Endothelial cell of umbilical vein (primary cell): Measurements from ENCODE around the gene UBXN2A. TPM values are rescaled to one million over a fixed set of nuclear protein-coding genes. Genes with fewer than 3 reads are reported as not detected.

Experiments
- BruUV-seq: library from RNA; stranded (reverse); fragments of 400-500 nt; replicated peaks from 2 replicates; lab custom pipeline; 2021; lab: Mats Ljungman, UMichigan
- CTCF ChIA-PET: fragments of 300-600, 350-600 bp; sonication (Branson Sonifier 250); formaldehyde crosslinking; loops from one replicate; lab custom pipeline; 2021; ENCODE audit warnings: antibody characterized with exemption, inconsistent platforms; lab: Charles Lee
- POLR2A ChIA-PET: fragments of 300-600, 350-600 bp; sonication (Branson Sonifier 250); formaldehyde crosslinking; loops from one replicate; lab custom pipeline; 2021; ENCODE audit warnings: antibody characterized with exemption, inconsistent platforms; lab: Charles Lee
- DNase-seq: peaks from one replicate; pipeline ENCODE4 v3.0.0-alpha.2; 2011; ENCODE audit warnings: low read depth, low spot score
- FAIRE-seq: peaks from 2 replicates; lab custom pipeline; 2011; peaks lifted over from hg19 to GRCh38; lab: Jason Lieb, UNC
- H2AFZ ChIP-seq: 2 replicates; pipeline ENCODE4 v1.6.0; 2012; ENCODE audit warnings: low read depth, low read length, control low read depth, inconsistent platforms
- H3K27ac ChIP-seq: 2 replicates; pipeline ENCODE4 v1.5.1; 2011; ENCODE audit warnings: low read depth, mild to moderate bottlenecking, control low read depth, low read length, moderate library complexity; ENCODE audit not compliant: insufficient read depth
- H3K27me3 ChIP-seq, 2 experiments: 2 replicates each; pipeline versions ENCODE4 v1.6.0 to v1.6.1; 2011; ENCODE audit warnings: low read length in 2 of 2, mixed read lengths in 1 of 2; ENCODE audit not compliant: control insufficient read depth in 2 of 2, insufficient read depth in 2 of 2
- H3K36me3 ChIP-seq, 2 experiments: 2 replicates in 1 of 2; 3 replicates in 1 of 2; pipeline ENCODE4 v1.5.1; 2011; ENCODE audit warnings: low read length in 2 of 2, mild to moderate bottlenecking in 1 of 2, moderate library complexity in 1 of 2; ENCODE audit not compliant: control insufficient read depth in 2 of 2, insufficient read depth in 2 of 2; ENCODE audit errors: extremely low read depth in 1 of 2
- H3K4me1 ChIP-seq: 3 replicates; pipeline ENCODE4 v1.5.1; 2011; ENCODE audit warnings: mild to moderate bottlenecking, low read length; ENCODE audit not compliant: control insufficient read depth, insufficient read depth; ENCODE audit errors: extremely low read depth
- H3K4me2 ChIP-seq: 2 replicates; pipeline ENCODE4 v1.6.1; 2011; ENCODE audit warnings: low read length, control low read depth, mixed read lengths; ENCODE audit not compliant: insufficient read depth
- H3K4me3 ChIP-seq, 3 experiments: fragments of 200-600 bp in 1 of 3; sonication (generic), shearing (Covaris generic) in 1 of 3; replicated peaks in 1 of 3; 2 replicates each; pipeline ENCODE4 v1.5.1; 2011 to 2016; ENCODE audit warnings: control low read depth in 3 of 3, low read length in 3 of 3, mild to moderate bottlenecking in 2 of 3, inconsistent platforms in 1 of 3, low read depth in 1 of 3, moderate library complexity in 1 of 3; ENCODE audit not compliant: insufficient read depth in 1 of 3
- H3K79me2 ChIP-seq: 2 replicates; pipeline ENCODE4 v1.6.0; 2012; ENCODE audit warnings: low read length, inconsistent platforms; ENCODE audit not compliant: control insufficient read depth, insufficient read depth
- H3K9ac ChIP-seq: replicated peaks from 2 replicates; pipeline ENCODE3; 2011; ENCODE audit warnings: low read length, control low read depth; ENCODE audit not compliant: insufficient read depth; ENCODE audit errors: extremely low read depth
- H3K9me1 ChIP-seq: replicated peaks from 3 replicates; pipeline ENCODE4 v1.6.0; 2011; ENCODE audit warnings: mild to moderate bottlenecking, low read length; ENCODE audit not compliant: control insufficient read depth, insufficient read depth; ENCODE audit errors: extremely low read depth
- H3K9me3 ChIP-seq: replicated peaks from 2 replicates; pipeline ENCODE4 v1.5.1; 2012; ENCODE audit warnings: low read length, inconsistent platforms; ENCODE audit not compliant: control insufficient read depth, insufficient read depth
- H4K20me1 ChIP-seq: replicated peaks from 2 replicates; pipeline ENCODE3; 2011; ENCODE audit warnings: mild to moderate bottlenecking, low read length; ENCODE audit not compliant: control insufficient read depth, insufficient read depth; ENCODE audit errors: extremely low read depth
- EZH2 ChIP-seq: IDR thresholded peaks from 2 replicates; pipeline ENCODE4 v1.6.1; 2012; ENCODE audit warnings: borderline replicate concordance, low read depth, mild to moderate bottlenecking, moderate library complexity, low read length, inconsistent platforms; ENCODE audit not compliant: severe bottlenecking
- FOS ChIP-seq: IDR thresholded peaks from 2 replicates; pipeline ENCODE4 v1.6.1; 2011; ENCODE audit warnings: mild to moderate bottlenecking, low read length, moderate library complexity, borderline replicate concordance; ENCODE audit not compliant: insufficient read depth
- GATA2 ChIP-seq: IDR thresholded peaks from 2 replicates; pipeline ENCODE4 v1.7.0; 2011; ENCODE audit warnings: low read depth, mild to moderate bottlenecking, moderate library complexity, mixed read lengths, low read length; ENCODE audit not compliant: insufficient read length, insufficient read depth
- JUN ChIP-seq: IDR thresholded peaks from 2 replicates; pipeline ENCODE4 v1.6.1; 2011; ENCODE audit warnings: borderline replicate concordance, low read depth; ENCODE audit not compliant: insufficient read length, insufficient read depth
- MYC ChIP-seq: IDR thresholded peaks from one replicate; pipeline ENCODE4 v1.6.1; 2011; ENCODE audit warnings: mild to moderate bottlenecking, low read depth, low read length
- POLR2A ChIP-seq: IDR thresholded peaks from 2 replicates; pipeline ENCODE4 v1.6.1; 2012; ENCODE audit warnings: low read depth, mild to moderate bottlenecking, control low read depth, low read length
- POLR2AphosphoS5 ChIP-seq: IDR thresholded peaks from 2 replicates; pipeline ENCODE4 v1.6.1; 2012; ENCODE audit warnings: low read depth, mild to moderate bottlenecking, control low read depth, low read length, moderate library complexity; ENCODE audit not compliant: insufficient read depth
- dilution Hi-C: fragments of 300-500 bp; cut with MboI; formaldehyde crosslinking; loops from one replicate; pipeline ENCODE4 v1.15.0; 2019; ENCODE audit warnings: low sequenced_read_pairs; ENCODE audit not compliant: extremely low pct_ligation_motif_present
- intact Hi-C: fragments of 100-400 bp; cut with micrococcal nuclease; formaldehyde crosslinking; loops from one replicate; pipeline ENCODE4 v1.10.0; 2022
- polyA plus RNA-seq, 4 experiments: library from polyadenylated mRNA; depleted of rRNA in 3 of 4; stranded (reverse) in 3 of 4; unstranded in 1 of 4; fragments of >200 nt; gene quantifications; 2 replicates each; pipeline versions ENCODE4 v1.2.1 to v1.2.3, GENCODE V29; 2011 to 2012; ENCODE audit warnings: missing spikeins in 1 of 4
- total RNA-seq: library from RNA; stranded (reverse); gene quantifications from 2 replicates; pipeline ENCODE4 v1.2.3, GENCODE V29; 2021
- TF ChIP-seq, protein P1 (sequence below), 2 donors: IDR thresholded peaks; 1 replicate in 1 of 2; 2 replicates in 1 of 2; pipeline ENCODE4 v1.5.1; 2011; ENCODE audit warnings: low read length in 2 of 2, mild to moderate bottlenecking in 2 of 2, moderate library complexity in 2 of 2, control low read depth in 1 of 2, inconsistent platforms in 1 of 2, low read depth in 1 of 2; ENCODE audit not compliant: insufficient read depth in 1 of 2; ENCODE audit errors: extremely low read depth in 1 of 2
- TF ChIP-seq, protein P2 (sequence below): IDR thresholded peaks from 2 replicates; pipeline ENCODE4 v1.6.1; 2011; ENCODE audit not compliant: insufficient read depth, insufficient read length

Gene UBXN2A
- total and polyA plus RNA-seq, 2 donors (not counting 3 experiments of a cell fraction or from before 2014, with no cell fraction given) = 3.6 to 19.0 TPM

GRCh38 chr2:24024018-24024417 lies 83.8 kb downstream of the UBXN2A start:
- no TSS peak for BruUV-seq
- H3K27ac ChIP-seq = no peak overlapping the region
- no peaks in the 10 kb centered on the region for H3K27me3 ChIP-seq
- no peaks in the 10 kb centered on the region for H4K20me1 ChIP-seq
- H2AFZ ChIP-seq = no peak overlapping the region
- no peak overlapping the region for H3K9ac ChIP-seq
- TF ChIP-seq GATA2 = no peak
- TF ChIP-seq MYC = no peak
- TF ChIP-seq POLR2AphosphoS5 = no peak
- no peak for TF ChIP-seq JUN
- TF ChIP-seq, protein P1, sequence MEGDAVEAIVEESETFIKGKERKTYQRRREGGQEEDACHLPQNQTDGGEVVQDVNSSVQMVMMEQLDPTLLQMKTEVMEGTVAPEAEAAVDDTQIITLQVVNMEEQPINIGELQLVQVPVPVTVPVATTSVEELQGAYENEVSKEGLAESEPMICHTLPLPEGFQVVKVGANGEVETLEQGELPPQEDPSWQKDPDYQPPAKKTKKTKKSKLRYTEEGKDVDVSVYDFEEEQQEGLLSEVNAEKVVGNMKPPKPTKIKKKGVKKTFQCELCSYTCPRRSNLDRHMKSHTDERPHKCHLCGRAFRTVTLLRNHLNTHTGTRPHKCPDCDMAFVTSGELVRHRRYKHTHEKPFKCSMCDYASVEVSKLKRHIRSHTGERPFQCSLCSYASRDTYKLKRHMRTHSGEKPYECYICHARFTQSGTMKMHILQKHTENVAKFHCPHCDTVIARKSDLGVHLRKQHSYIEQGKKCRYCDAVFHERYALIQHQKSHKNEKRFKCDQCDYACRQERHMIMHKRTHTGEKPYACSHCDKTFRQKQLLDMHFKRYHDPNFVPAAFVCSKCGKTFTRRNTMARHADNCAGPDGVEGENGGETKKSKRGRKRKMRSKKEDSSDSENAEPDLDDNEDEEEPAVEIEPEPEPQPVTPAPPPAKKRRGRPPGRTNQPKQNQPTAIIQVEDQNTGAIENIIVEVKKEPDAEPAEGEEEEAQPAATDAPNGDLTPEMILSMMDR (IDR thresholded peaks at IDR 0.05; ENCODE audit: extremely low read depth in 1 of 2, insufficient read depth in 1 of 2, low read depth in 1 of 2, low read length in 2 of 2) = no peak
- no peak for TF ChIP-seq POLR2A
- TF ChIP-seq EZH2 = no peak
- no peak for TF ChIP-seq FOS
- TF ChIP-seq, protein P2, sequence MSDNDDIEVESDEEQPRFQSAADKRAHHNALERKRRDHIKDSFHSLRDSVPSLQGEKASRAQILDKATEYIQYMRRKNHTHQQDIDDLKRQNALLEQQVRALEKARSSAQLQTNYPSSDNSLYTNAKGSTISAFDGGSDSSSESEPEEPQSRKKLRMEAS = no peak
- CTCF ChIA-PET = interaction anchor here (1.5 to 2.6 kb wide), 3 partner anchors 97 to 200 kb away, joined by 7 to 13 read pairs (median 8); partner anchors contain the start of gene ATAD2B
- H3K9me1 ChIP-seq = no peaks in the 10 kb centered on the region
- DNase-seq (no peak), FAIRE-seq (no peak)
- dilution Hi-C loops (no loop called here), intact Hi-C loops (no loop called here)
- H3K4me3 ChIP-seq = no peak overlapping the region
- no peaks in the 10 kb centered on the region for H3K79me2 ChIP-seq
- H3K4me2 ChIP-seq = no peak overlapping the region
- no peaks in the 10 kb centered on the region for H3K9me3 ChIP-seq
- H3K36me3 ChIP-seq = peaks cover 0 to 2% of the 10 kb centered on the region in 2 experiments
- H3K4me1 ChIP-seq = no peaks in the 10 kb centered on the region
- POLR2A ChIA-PET = no interaction called here
